22Rv1 (cell line): ENCODE results near the gene CLEC4G.

ENCODE experiments used
- H3K27ac ChIP-seq: fragments of 450-650 bp; 2 replicates; pipeline ENCODE4 v1.5.1; 2017
- CTCF ChIP-seq: fragments of 450-650 bp; IDR thresholded peaks from 2 replicates; pipeline ENCODE4 v1.5.1; 2017; ENCODE audit warnings: mild to moderate bottlenecking
- ZFX ChIP-seq: fragments of 450-650 bp; IDR thresholded peaks from 2 replicates; pipeline ENCODE4 v1.6.1; 2017; ENCODE audit warnings: antibody characterized with exemption, borderline replicate concordance

Gene CLEC4G

GRCh38 chr19:7744871-7745650 is 13.2 kb upstream of the CLEC4G start:
- TF ChIP-seq CTCF (no peak), ZFX (no peak)
- H3K27ac ChIP-seq: no peak overlapping the region

- TF ChIP-seq CTCF: no peak
- no peak for TF ChIP-seq ZFX
- H3K27ac ChIP-seq: no peak overlapping the region
Observed at GRCh38 chr19:7744199-7744786, 12.4 kb upstream of the CLEC4G start.

GRCh38 chr19:7743425-7743841 is 11.5 kb upstream of the CLEC4G start:
- TF ChIP-seq ZFX: no peak
- no peak for TF ChIP-seq CTCF
- no peak overlapping the region for H3K27ac ChIP-seq

DNA sequence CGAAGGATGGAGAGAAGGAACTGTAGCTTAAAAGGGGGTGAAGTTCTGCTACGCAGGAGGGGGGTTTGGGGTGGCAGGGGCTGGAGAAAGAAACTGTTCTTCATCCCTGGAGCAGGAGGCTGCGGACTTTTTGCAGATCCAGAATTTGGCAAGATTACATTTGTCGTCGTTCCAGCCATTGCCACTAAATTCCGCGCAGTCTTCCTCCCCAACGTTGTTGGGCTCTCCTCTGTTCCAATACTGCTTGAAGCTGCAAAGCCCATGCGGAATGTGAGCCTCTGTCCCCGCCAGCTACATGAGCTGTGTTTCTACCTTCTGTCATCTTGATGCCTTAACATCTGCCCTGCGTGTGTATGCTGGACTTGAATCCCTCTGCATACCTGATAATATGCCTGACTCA is 11.1 kb upstream of the CLEC4G start:
- no peak for TF ChIP-seq ZFX
- TF ChIP-seq CTCF: no peak
- H3K27ac ChIP-seq: no peak overlapping the region

- H3K27ac ChIP-seq: no peak overlapping the region
- TF ChIP-seq ZFX (no peak), CTCF (no peak)
Observed at GRCh38 chr19:7742575-7742974, 10.7 kb upstream of the CLEC4G start.

GRCh38 chr19:7740682-7741054 is 8.8 kb upstream of the CLEC4G start:
- H3K27ac ChIP-seq: no peak overlapping the region
- no peak for TF ChIP-seq CTCF
- TF ChIP-seq ZFX: no peak

DNA sequence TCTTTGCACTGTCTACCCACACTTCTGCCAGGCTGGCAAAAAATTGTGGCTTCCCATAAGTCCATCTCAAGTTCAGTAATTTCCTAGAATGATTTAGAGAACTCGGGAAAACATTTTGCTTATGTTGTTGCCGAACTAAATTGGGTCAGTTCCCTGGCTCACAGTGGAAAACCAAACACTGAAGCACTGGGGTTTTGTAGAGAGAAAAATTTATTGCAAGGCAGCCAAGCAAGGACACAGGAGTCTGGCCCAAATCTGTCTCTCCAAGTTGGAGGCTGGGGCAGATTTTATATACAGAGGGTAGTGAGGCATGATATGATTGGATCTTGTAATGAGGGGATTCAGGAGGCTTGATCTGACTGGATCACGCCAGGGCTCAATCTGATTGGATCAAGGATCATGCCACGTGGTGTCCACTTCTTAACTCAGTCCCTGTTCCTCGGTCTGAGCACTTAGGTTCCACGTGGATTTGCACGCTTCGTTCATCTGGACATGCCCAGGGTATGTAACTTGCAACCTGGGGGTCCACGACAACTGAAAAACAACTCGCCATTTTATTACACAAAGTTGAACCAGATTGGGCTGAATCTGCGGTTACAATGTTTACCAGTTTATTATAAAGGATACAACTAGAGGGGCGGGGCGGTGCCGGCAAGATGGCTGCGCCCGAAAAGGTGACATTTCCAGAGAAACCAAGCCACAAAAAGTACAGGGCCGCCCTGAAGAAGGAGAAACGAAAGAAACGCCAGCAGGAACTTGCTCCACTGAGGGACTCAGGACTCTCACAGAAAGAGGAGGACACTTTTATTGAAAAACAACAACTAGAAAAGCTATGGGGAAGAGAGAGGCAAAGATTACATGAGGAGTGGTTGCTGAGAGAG is 8.1 kb upstream of the CLEC4G start:
- H3K27ac ChIP-seq: no peak overlapping the region
- TF ChIP-seq CTCF (no peak), ZFX (no peak)
